Measurements from ENCODE around the gene ERG28. TPM values are rescaled to one million over a fixed set of nuclear protein-coding genes. Genes with fewer than 3 reads are reported as not detected.

The ERG28 gene
- total and polyA plus RNA-seq, 10 of the 15 experiments (the other 5 are each of a cell fraction or from before 2014, with no cell fraction given) = 15.2 to 67.0 (median 48.1) TPM

- peak overlapping the region; percentile 26; the same call in 1 of the 2 replicates for H3K4me3 ChIP-seq
- ChIA-PET POLR2A (interaction anchor here (0.6 to 2.3 kb wide), 3 partner anchors 9 to 823 kb away, joined by 3 to 18 read pairs (median 3); partner anchors contain the start of genes ERG28 and TTLL5), SMC1A (ENCODE audit: uncharacterized antibody, unreplicated experiment) (interaction anchor here (0.9 to 2.6 kb wide), 11 partner anchors 10 to 310 kb away, joined by 3 to 10 read pairs (median 4); partner anchors contain the start of gene TTLL5), RAD21 (ENCODE audit: unreplicated experiment) (interaction anchor here (0.9 to 1.6 kb wide), 4 partner anchors 19 to 310 kb away, joined by 3 to 6 read pairs (median 4); no protein-coding TSS in a partner anchor), CTCF (interaction anchor here (1.0 to 1.5 kb wide), 9 partner anchors 9 to 308 kb away, joined by 3 to 6 read pairs (median 4); no protein-coding TSS in a partner anchor)
- ATAC-seq = peak; percentile 52
- peaks cover 10% of the 10 kb centered on the region; the same call in 1 of the 2 replicates for H3K4me1 ChIP-seq (ENCODE audit: control insufficient read depth, insufficient read depth, low read length)
- H4K20me1 ChIP-seq (ENCODE audit: control insufficient read depth, insufficient read depth) = no peaks in the 10 kb centered on the region
- no peaks in the 10 kb centered on the region for H3K79me2 ChIP-seq (ENCODE audit: control insufficient read depth, insufficient read depth, low read length)
- no peak overlapping the region for H2AFZ ChIP-seq (ENCODE audit: control insufficient read depth, low read depth, low read length)
- no peak overlapping the region for H3K27ac ChIP-seq (ENCODE audit: control insufficient read depth, insufficient read depth)
- H3K36me3 ChIP-seq (ENCODE audit: control insufficient read depth in 2 of 2, insufficient read depth in 2 of 2, low read length in 1 of 2) = no peaks in the 10 kb centered on the region; a peak in 2 of 4 replicates
- TF ChIP-seq JUNB (IDR thresholded peaks at IDR 0.05) (peak; percentile 67; the same call in 1 of the 2 replicates), PBX3 (IDR thresholded peaks at IDR 0.05; ENCODE audit: insufficient replicate concordance, low read depth, low read length) (no peak), TCF3 (IDR thresholded peaks at IDR 0.05; ENCODE audit: borderline replicate concordance, insufficient read depth, low read depth, low read length) (no peak), SMAD1 (IDR thresholded peaks at IDR 0.05; ENCODE audit: low read depth, partially characterized antibody) (no peak), IRF3 (IDR thresholded peaks at IDR 0.05) (no peak), RBBP5 (conservative IDR thresholded peaks at IDR 0.05) (no peak)
- in situ Hi-C loops (cut with MboI) = no loop called here
- no peak for DNase-seq (ENCODE audit: low read depth, low spot score)
- intact Hi-C loops (cut with micrococcal nuclease; ENCODE audit: unreplicated experiment) = no loop called here
- WGBS (ENCODE audit: insufficient coverage, insufficient replicate concordance, low lambda C conversion rate, missing lambda C conversion rate) = 0% methylated on average over 1 of the region's 1 CpG
- no peaks in the 10 kb centered on the region for H3K27me3 ChIP-seq (replicated peaks in 1 of 2; ENCODE audit: control insufficient read depth in 2 of 2, insufficient read depth in 2 of 2, low read length in 1 of 2)
- H3K9ac ChIP-seq (ENCODE audit: control insufficient read depth, insufficient read depth, low read length) = no peak overlapping the region
- no peak for FAIRE-seq
- no peak overlapping the region for H3K4me2 ChIP-seq (ENCODE audit: control insufficient read depth, insufficient read depth)
- BruUV-seq (replicated peaks) = no TSS peak
- no peaks in the 10 kb centered on the region; the same call in 2 of the 3 replicates for H3K9me3 ChIP-seq (replicated peaks; ENCODE audit: control insufficient read depth, insufficient read depth, low read length)
These were observed 12.0 kb upstream of the ERG28 start for GRCh38 chr14:75672605-75673192.

Measured in GM12878 (cell line).